HG03175 (cell line): ENCODE measurements around the gene HECW1.
"Not testable (repeated sequence)": the region's sequence is repeated elsewhere in the genome, so short reads cannot be mapped to it uniquely, and the experiment has no call there.

Source experiments
- ATAC-seq: cut with Tn5 transposase; IDR thresholded peaks from one replicate; pipeline ENCODE4 v1.9.1; 2021; ENCODE audit warnings: mild to moderate bottlenecking, moderate library complexity; ENCODE audit not compliant: unreplicated experiment

The HECW1 gene

GRCh38 chr7:43302773-43303460 lies 190.5 kb downstream of the HECW1 start:
- ATAC-seq, result no peak

- no peak for ATAC-seq
These were observed 191.3 kb downstream of the HECW1 start for GRCh38 chr7:43303740-43304241.

- ATAC-seq, result no peak
These were observed 194.0 kb downstream of the HECW1 start for GRCh38 chr7:43306404-43306803.

- no peak for ATAC-seq
These were observed 195.1 kb downstream of the HECW1 start for GRCh38 chr7:43307522-43307921.

DNA sequence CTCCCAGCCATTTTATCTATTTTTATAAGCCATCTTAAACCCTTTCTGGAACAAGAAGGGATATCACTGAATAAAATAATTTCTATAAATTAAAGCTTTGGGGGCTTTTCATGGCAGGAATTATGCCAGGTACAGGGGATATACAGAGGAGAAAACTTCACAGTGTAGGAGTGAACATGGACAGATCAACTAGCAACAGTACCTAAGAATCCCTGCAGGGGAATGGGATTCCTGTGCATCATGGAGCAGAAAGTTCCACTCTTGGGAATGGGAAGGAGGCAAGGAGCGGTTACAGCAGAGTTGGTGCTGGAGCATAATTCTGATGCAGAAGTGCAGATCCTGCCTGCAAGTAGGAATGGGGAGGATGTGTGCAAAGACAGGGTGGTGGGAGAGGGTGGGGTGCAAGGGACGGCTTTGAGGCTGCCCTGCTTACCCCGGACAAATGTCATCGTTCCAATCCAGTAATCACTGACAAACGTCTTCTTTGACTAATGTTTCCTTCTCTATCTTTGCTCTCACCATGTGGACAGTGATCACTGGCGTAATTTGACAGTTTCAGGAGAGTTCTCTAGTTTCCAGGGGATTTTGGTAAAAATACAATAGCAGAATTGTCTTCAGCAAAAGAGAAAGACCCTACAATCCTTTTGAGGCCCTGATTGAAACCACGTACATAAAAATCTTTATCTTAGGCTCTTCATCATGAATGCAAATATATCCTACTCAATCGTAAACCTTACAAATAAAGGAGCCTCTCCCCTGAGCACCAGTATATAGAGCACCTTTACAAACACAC lies 196.7 kb downstream of the HECW1 start:
- no peak for ATAC-seq

GRCh38 chr7:43309706-43310022 lies 197.2 kb downstream of the HECW1 start:
- ATAC-seq, result no peak

DNA sequence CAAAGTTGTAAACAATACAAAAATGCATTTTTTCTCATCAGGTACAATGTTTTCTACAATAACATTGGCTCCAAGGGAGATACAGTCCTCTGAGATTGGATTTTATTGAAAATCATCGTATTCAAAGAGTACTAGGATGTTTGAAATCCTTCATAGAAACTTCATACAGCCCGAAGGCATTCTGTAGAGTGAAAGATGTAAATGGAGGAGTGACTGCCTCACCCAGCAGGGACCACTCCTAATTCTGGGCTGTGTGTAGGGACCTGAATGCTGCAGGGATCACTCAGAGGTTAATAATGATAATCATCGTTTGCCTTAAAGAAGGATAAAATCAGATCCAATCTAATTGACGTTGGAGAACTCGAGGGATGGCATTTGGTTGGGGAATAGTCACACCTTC lies 198.6 kb downstream of the HECW1 start:
- no peak for ATAC-seq

DNA sequence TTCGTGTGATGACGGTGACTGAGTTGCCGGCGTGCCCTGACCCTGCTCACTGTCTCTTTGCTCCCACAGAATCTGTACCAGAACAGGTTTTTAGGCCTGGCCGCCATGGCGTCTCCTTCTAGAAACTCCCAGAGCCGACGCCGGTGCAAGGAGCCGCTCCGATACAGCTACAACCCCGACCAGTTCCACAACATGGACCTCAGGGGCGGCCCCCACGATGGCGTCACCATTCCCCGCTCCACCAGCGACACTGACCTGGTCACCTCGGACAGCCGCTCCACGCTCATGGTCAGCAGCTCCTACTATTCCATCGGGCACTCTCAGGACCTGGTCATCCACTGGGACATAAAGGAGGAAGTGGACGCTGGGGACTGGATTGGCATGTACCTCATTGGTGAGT lies 199.2 kb downstream of the HECW1 start:
- ATAC-seq, result no peak

DNA sequence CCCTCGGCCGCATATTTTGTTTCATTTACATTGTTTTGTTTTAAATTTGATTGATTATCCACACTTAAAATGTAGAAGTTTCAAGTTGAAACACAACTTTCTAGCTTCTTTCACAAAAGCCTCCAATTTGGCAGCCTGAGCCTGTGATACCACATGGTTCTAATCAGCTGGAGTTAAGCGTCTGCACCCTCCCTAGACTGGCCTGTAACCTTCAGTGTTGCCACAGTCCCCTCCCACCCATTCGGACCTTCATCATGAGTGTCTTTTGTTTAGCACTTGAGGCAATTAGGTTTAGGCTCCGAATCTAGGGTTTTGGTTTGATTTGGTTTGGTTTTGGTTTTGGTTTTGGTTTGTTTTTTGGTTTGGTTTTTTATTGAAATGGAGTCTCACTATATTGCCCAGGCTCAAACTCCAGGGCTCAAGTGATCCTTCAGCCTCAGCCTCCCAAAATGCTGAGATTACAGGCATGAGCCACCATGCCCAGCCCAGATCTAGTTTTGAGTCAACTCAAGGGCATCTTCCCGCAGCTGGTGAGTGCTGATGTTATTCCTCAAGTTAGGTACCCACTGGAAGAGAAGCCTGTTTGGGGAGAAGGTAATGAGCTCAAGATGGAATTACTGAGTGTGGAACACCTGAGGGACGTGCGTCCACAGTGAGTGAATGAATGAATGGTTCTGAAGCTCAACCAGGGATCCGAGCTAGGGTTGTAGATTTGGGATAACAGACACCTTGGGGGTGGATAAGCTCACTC lies 201.4 kb downstream of the HECW1 start:
- no peak for ATAC-seq

DNA sequence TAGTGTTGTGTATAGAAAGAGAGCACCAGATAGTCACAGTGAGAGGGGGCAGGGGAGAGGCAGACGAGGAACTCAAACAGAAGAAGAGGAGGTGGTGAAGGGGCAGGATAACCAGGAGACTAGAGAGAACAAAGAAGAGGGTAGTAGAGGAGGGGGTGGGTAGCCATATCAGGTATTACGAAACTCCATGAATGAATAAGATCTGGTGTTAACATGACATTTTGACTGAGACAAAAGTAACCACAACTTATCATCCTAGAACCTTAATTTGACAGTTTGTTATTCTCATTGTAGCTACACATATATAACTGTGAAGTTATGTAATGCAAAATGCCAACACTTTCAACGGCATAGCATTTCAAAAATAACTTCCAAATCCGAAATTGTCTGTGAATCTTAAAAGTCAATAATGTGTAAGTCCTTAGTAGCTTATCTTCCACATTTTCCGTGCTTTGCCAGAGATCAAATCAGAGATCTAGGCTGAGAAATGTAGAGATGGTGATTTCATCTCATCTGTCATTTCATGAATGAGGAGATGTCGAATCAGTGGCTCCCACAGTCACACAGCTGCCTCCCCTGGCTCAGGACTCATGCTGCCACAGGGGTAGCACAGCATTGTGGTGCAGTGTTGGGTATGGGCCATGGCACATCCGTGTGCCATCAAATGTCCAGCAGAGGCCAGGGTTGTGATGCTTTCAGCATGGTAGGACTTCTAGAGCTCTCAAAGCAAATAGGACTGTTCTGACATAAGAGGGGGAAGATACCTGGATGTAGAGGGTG lies 202.1 kb downstream of the HECW1 start:
- ATAC-seq, result no peak

DNA sequence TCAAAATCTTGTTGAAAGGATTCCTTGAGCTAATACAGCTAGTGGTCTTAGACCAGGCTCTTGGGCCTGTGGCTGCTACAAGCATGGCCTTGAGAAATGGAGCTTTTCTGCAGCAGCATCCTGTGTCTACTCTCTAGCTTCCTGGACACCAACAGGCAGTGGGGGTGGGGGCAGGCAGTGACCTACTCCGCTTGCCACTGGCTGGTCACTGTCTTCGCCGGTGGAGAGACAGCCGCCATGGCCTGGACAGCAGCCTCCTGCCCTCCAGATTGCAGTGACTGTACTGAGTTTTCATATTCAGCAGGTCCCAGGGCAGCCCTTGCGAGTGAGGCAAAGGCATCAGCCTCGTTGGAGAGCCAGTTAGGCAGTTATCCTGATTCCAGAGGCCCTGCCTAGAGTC lies 204.6 kb downstream of the HECW1 start:
- no peak for ATAC-seq

- no peak for ATAC-seq
These were observed 205.8 kb downstream of the HECW1 start for GRCh38 chr7:43318188-43318770.

DNA sequence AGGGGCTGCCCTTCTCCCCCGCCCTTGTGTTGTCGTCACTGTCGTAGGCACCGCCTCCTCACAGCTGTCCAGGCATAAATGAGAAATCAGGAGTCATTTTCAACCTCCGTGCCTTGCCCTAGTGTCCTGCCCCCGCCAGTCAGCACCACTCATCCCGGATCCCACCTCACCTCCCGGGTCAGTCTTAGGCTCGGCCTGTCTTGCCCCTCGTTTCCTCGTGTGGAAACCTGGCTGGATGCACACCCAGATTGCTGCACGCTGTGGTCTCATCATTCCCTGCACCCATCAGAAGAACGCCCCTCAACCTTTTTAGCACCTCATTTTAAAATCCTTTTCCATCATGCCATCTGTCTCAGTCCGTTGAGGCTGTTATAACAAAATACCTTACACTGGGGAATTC lies 213.1 kb downstream of the HECW1 start:
- no peak for ATAC-seq

DNA sequence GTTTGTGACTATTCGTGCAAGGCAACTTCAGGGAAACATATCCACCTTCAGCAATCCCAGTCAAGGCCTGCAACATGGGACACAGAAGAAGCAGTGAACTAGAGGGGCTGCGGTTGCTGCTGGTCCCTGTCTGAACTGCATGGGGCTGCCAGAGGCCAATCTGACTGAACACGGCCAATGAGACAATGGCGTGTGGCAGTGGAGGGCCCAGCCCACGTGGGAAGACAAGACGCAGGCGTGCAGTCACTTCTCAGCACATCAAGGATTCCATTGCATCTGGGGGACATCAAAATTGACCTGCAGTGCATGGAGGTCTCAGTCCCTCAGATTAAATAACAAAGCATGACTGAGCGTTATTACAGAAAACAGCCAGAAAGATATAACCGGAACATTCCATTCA lies 215.9 kb downstream of the HECW1 start:
- no peak for ATAC-seq

GRCh38 chr7:43328785-43329380 lies 216.4 kb downstream of the HECW1 start:
- ATAC-seq, result no peak

- ATAC-seq, result no peak
These were observed 219.8 kb downstream of the HECW1 start for GRCh38 chr7:43332193-43332796.

GRCh38 chr7:43337191-43337590 lies 224.7 kb downstream of the HECW1 start:
- ATAC-seq, result no peak

DNA sequence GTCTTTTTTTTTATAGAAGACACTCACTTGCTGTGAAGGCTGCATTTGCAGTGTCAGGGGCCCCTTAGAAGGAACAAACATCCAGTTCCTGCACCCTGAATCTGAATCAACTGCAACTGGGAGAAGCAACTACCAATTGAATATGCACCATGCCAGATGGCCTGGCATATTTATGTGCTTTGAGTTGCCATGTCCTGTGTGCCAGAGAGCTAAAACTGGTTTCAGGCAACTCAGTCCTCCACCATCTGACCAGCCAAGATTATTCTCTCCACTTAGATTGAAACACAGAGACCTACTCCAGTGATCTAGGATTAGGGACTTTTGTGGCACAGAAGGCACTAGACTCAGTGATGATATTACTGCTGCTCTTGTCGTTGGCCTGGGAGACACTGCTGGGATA lies 225.4 kb downstream of the HECW1 start:
- ATAC-seq, result no peak

DNA sequence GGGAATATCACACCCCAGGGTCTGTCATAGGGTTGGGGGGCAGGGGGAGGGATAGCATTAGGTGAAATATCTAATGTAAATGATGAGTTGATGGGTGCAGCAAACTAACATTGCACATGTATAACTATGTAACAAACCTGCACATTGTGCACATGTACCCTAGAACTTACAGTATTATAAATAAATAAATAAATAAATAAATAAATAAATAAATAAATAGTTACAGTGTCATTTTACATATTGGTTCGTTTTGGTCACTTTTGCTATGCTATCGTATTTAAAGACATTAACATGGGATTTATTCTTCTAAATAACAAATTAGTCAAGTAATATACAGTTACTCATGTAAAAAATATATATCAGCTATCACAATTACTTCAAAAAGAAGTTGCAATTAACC lies 228.7 kb downstream of the HECW1 start:
- ATAC-seq, result no peak

GRCh38 chr7:43343417-43343816 lies 231.0 kb downstream of the HECW1 start:
- ATAC-seq, result not testable (repeated sequence)
